Measurements from ENCODE around the gene ABHD16B.

Gene ABHD16B

GRCh38 chr20:63837479-63837878, 23.8 kb upstream of the ABHD16B start:
- no peaks in the 10 kb centered on the region for H3K9me3 ChIP-seq (ENCODE audit: control insufficient read depth, low read length)
- H3K4me3 ChIP-seq (ENCODE audit: low read length), result no peak overlapping the region
- no peak overlapping the region for H3K9ac ChIP-seq (ENCODE audit: low read length)
- peaks cover 22% of the 10 kb centered on the region for H3K4me1 ChIP-seq (ENCODE audit: control insufficient read depth, insufficient read depth, low read length)
- no peaks in the 10 kb centered on the region for H3K36me3 ChIP-seq (ENCODE audit: control insufficient read depth, insufficient read depth, low read length)
- peaks cover 23% of the 10 kb centered on the region for H3K27me3 ChIP-seq (ENCODE audit: control insufficient read depth, insufficient read depth, low read length)

- Histone ChIP-seq H3K4me3 (ENCODE audit: low read length) (no peak overlapping the region), H3K4me1 (ENCODE audit: control insufficient read depth, insufficient read depth, low read length) (peaks cover 4% of the 10 kb centered on the region), H3K9me3 (ENCODE audit: control insufficient read depth, low read length) (no peaks in the 10 kb centered on the region), H3K9ac (ENCODE audit: low read length) (no peak overlapping the region), H3K36me3 (ENCODE audit: control insufficient read depth, insufficient read depth, low read length) (no peaks in the 10 kb centered on the region), H3K27me3 (ENCODE audit: control insufficient read depth, insufficient read depth, low read length) (peaks cover 18% of the 10 kb centered on the region)
Observed at GRCh38 chr20:63839620-63840019, 21.7 kb upstream of the ABHD16B start.

DNA sequence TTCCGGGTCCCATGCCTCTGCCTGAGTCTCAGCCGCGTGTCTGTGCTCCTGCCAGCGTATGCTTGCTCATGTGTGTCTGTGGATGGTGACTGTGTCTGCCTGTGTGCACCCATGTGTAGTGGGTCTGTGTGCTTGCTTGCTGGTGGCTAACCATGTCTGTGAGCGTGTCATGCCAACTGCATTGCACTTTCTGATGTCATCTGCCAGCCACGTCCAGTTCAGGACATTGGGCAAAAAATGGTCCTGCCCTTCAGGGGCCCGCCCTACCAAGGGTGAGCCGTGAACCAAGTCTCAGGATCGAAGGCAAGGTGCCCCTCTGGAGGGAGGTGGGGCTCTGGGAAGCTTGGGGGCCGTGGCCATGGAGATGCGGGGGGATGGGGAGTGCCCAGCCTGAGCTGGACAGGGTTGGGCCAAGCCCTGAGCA, 20.9 kb upstream of the ABHD16B start:
- Histone ChIP-seq H3K4me3 (ENCODE audit: low read length) (no peak overlapping the region), H3K27me3 (ENCODE audit: control insufficient read depth, insufficient read depth, low read length) (peaks cover 24% of the 10 kb centered on the region), H3K9me3 (ENCODE audit: control insufficient read depth, low read length) (no peaks in the 10 kb centered on the region), H3K4me1 (ENCODE audit: control insufficient read depth, insufficient read depth, low read length) (no peaks in the 10 kb centered on the region), H3K36me3 (ENCODE audit: control insufficient read depth, insufficient read depth, low read length) (no peaks in the 10 kb centered on the region), H3K9ac (ENCODE audit: low read length) (no peak overlapping the region)

DNA sequence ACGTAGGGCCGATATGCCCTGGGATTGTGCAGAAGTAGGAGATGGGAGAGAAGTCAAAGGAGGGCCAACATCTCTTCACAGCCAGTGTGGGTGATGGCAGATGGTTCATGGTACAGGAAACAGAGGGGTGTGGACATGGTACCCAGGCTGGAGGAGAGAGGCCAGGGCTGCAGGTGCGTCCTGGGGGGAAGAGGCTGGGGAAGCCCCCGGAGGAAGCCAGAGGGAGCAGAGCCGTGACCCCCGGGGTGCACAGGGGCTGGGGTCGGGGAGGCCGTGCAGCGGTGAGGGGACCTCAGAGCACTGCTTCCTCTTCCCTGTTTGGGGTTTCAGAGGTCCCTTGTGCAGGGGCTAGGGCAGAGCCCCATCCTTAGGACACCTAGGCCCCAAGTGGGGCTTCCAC, 19.0 kb upstream of the ABHD16B start:
- no peaks in the 10 kb centered on the region for H3K4me1 ChIP-seq (ENCODE audit: control insufficient read depth, insufficient read depth, low read length)
- no peak overlapping the region for H3K9ac ChIP-seq (ENCODE audit: low read length)
- H3K9me3 ChIP-seq (ENCODE audit: control insufficient read depth, low read length), result no peaks in the 10 kb centered on the region
- no peak overlapping the region for H3K4me3 ChIP-seq (ENCODE audit: low read length)
- H3K27me3 ChIP-seq (ENCODE audit: control insufficient read depth, insufficient read depth, low read length), result peaks cover 38% of the 10 kb centered on the region
- no peaks in the 10 kb centered on the region for H3K36me3 ChIP-seq (ENCODE audit: control insufficient read depth, insufficient read depth, low read length)

GRCh38 chr20:63843222-63843621, 18.1 kb upstream of the ABHD16B start:
- no peak overlapping the region for H3K4me3 ChIP-seq (ENCODE audit: low read length)
- H3K27me3 ChIP-seq (ENCODE audit: control insufficient read depth, insufficient read depth, low read length), result peaks cover 46% of the 10 kb centered on the region
- H3K9me3 ChIP-seq (ENCODE audit: control insufficient read depth, low read length), result no peaks in the 10 kb centered on the region
- no peaks in the 10 kb centered on the region for H3K36me3 ChIP-seq (ENCODE audit: control insufficient read depth, insufficient read depth, low read length)
- H3K9ac ChIP-seq (ENCODE audit: low read length), result no peak overlapping the region
- no peaks in the 10 kb centered on the region for H3K4me1 ChIP-seq (ENCODE audit: control insufficient read depth, insufficient read depth, low read length)

GRCh38 chr20:63843778-63844177, 17.5 kb upstream of the ABHD16B start:
- H3K27me3 ChIP-seq (ENCODE audit: control insufficient read depth, insufficient read depth, low read length), result peaks cover 50% of the 10 kb centered on the region

GRCh38 chr20:63844511-63844991, 16.7 kb upstream of the ABHD16B start:
- no peaks in the 10 kb centered on the region for H3K36me3 ChIP-seq (ENCODE audit: control insufficient read depth, insufficient read depth, low read length)
- no peak overlapping the region for H3K9ac ChIP-seq (ENCODE audit: low read length)
- no peaks in the 10 kb centered on the region for H3K4me1 ChIP-seq (ENCODE audit: control insufficient read depth, insufficient read depth, low read length)
- no peak overlapping the region for H3K4me3 ChIP-seq (ENCODE audit: low read length)
- peaks cover 50% of the 10 kb centered on the region for H3K27me3 ChIP-seq (ENCODE audit: control insufficient read depth, insufficient read depth, low read length)
- H3K9me3 ChIP-seq (ENCODE audit: control insufficient read depth, low read length), result no peaks in the 10 kb centered on the region

More at GRCh38 chr20:63843778-63844177, 17.5 kb upstream of the ABHD16B start:
- no peaks in the 10 kb centered on the region for H3K4me1 ChIP-seq (ENCODE audit: control insufficient read depth, insufficient read depth, low read length)
- no peak overlapping the region for H3K9ac ChIP-seq (ENCODE audit: low read length)
- H3K4me3 ChIP-seq (ENCODE audit: low read length), result no peak overlapping the region
- H3K36me3 ChIP-seq (ENCODE audit: control insufficient read depth, insufficient read depth, low read length), result no peaks in the 10 kb centered on the region
- H3K9me3 ChIP-seq (ENCODE audit: control insufficient read depth, low read length), result no peaks in the 10 kb centered on the region

DNA sequence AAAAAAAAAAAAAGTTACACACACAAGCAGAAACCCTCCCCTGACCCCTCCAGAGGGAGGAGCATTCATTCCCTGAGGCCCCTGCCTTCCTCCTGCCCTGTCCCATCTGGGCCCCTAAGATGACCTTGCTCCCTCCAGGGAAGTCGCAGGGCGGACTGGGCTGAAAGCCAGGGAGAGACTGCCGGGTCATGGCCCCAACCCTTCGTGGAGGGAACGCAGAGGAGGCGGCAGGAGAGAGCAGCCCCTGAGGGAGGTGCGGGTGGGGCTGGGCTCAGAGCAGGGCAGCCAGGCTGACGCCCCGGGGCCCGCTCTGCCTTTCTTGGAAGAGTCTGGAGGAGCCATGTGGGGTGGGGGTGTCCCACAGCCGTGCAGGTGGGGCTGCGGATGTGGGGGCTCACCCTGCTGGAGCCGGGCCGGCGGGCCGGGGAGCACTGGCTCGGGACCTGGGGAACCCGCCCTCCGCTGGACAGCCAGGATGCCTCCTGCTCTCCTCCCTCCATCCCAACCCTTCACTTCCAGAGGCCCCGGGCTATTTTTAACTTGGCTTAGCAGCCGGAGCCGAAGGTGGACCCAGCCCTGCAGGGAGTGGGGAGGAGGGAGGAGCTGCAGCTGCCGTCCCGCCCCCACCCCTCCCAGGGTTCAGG, 15.0 kb upstream of the ABHD16B start:
- H3K27me3 ChIP-seq (ENCODE audit: control insufficient read depth, insufficient read depth, low read length), result peaks cover 50% of the 10 kb centered on the region
- H3K36me3 ChIP-seq (ENCODE audit: control insufficient read depth, insufficient read depth, low read length), result no peaks in the 10 kb centered on the region
- no peak overlapping the region for H3K9ac ChIP-seq (ENCODE audit: low read length)
- no peak overlapping the region for H3K4me3 ChIP-seq (ENCODE audit: low read length)
- H3K4me1 ChIP-seq (ENCODE audit: control insufficient read depth, insufficient read depth, low read length), result no peaks in the 10 kb centered on the region
- no peaks in the 10 kb centered on the region for H3K9me3 ChIP-seq (ENCODE audit: control insufficient read depth, low read length)

GRCh38 chr20:63846888-63847236, 14.4 kb upstream of the ABHD16B start:
- Histone ChIP-seq H3K27me3 (ENCODE audit: control insufficient read depth, insufficient read depth, low read length) (peaks cover 50% of the 10 kb centered on the region), H3K36me3 (ENCODE audit: control insufficient read depth, insufficient read depth, low read length) (no peaks in the 10 kb centered on the region)

GRCh38 chr20:63847237-63848002, 13.9 kb upstream of the ABHD16B start:
- H3K36me3 ChIP-seq (ENCODE audit: control insufficient read depth, insufficient read depth, low read length), result no peaks in the 10 kb centered on the region
- peaks cover 47% of the 10 kb centered on the region for H3K27me3 ChIP-seq (ENCODE audit: control insufficient read depth, insufficient read depth, low read length)
- H3K4me1 ChIP-seq (ENCODE audit: control insufficient read depth, insufficient read depth, low read length), result no peaks in the 10 kb centered on the region
- H3K9me3 ChIP-seq (ENCODE audit: control insufficient read depth, low read length), result no peaks in the 10 kb centered on the region
- H3K4me3 ChIP-seq (ENCODE audit: low read length), result no peak overlapping the region
- no peak overlapping the region for H3K9ac ChIP-seq (ENCODE audit: low read length)

More at GRCh38 chr20:63846888-63847236, 14.4 kb upstream of the ABHD16B start:
- H3K9me3 ChIP-seq (ENCODE audit: control insufficient read depth, low read length), result no peaks in the 10 kb centered on the region
- H3K4me3 ChIP-seq (ENCODE audit: low read length), result no peak overlapping the region
- H3K9ac ChIP-seq (ENCODE audit: low read length), result no peak overlapping the region
- H3K4me1 ChIP-seq (ENCODE audit: control insufficient read depth, insufficient read depth, low read length), result no peaks in the 10 kb centered on the region

DNA sequence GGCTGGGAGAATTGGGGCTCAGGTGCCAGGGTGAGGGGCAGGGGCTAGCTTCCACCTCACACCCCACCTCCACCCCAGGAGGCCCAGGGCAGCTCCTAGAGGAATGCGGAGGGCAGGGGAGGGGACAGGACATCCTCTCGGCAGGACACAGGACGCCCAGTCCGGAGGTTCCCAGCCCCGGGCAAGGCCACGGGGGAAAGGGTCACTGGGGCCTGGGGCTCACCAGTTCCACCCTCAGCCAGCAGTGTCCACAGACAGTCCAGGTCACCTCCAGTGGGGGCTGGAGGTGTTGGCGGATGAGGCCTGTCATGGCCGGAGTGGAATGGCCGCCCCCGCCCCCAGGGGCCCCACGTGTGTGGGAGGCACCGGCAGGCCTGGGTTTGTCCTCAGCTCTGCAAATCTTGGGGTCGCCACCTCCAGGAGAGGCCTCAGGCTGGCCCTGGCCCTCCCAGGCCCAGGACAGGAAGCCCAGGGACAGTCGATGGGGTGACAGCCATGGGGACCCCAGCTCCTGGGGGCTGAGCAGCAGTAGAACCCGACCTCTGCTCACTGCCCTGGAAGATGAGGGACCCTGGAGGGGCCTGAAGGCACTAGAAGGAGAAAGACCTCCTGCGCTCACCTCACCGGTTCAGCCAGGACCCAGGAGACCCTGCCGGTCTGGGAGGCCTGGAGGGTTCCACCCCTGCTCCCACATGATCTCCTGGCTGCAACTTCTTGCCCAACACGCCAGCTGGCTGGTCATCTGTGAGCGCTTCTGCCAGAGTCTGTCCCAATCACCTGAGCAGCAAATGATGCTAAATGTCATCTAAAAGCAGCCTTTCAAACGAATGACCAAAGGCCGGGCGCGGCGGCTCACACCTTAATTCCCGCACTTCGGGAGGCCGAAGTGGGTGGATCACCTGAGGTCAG, 13.0 kb upstream of the ABHD16B start:
- Histone ChIP-seq H3K9ac (ENCODE audit: low read length) (no peak overlapping the region), H3K4me3 (ENCODE audit: low read length) (no peak overlapping the region), H3K36me3 (ENCODE audit: control insufficient read depth, insufficient read depth, low read length) (no peaks in the 10 kb centered on the region), H3K27me3 (ENCODE audit: control insufficient read depth, insufficient read depth, low read length) (peaks cover 46% of the 10 kb centered on the region), H3K4me1 (ENCODE audit: control insufficient read depth, insufficient read depth, low read length) (no peaks in the 10 kb centered on the region), H3K9me3 (ENCODE audit: control insufficient read depth, low read length) (no peaks in the 10 kb centered on the region)

All from mucosa of stomach (tissue), 1 donor.